Caco-2 (cell line): ENCODE data around the gene TSKS. TPM values are rescaled to one million over a fixed set of nuclear protein-coding genes. Genes with fewer than 3 reads are reported as not detected.

Source experiments
- BruUV-seq: library from RNA; stranded (reverse); fragments of 400-500 nt; replicated peaks from 2 replicates; lab custom pipeline; 2021; lab: Mats Ljungman, UMichigan
- CTCF ChIA-PET: fragments of 300-600 bp; sonication (Branson Sonifier 250); formaldehyde crosslinking; loops from one replicate; lab custom pipeline; 2022; ENCODE audit warnings: antibody characterized with exemption; lab: Charles Lee
- POLR2A ChIA-PET: fragments of 300-600 bp; sonication (Branson Sonifier 250); formaldehyde crosslinking; loops from one replicate; lab custom pipeline; 2022; ENCODE audit warnings: antibody characterized with exemption; lab: Charles Lee
- DNase-seq, 2 experiments: peaks; one replicate each; pipeline versions ENCODE4 v3.0.0 to v3.0.0-alpha.2; 2020 to 2022
- H3K27me3 ChIP-seq: replicated peaks from 2 replicates; pipeline ENCODE4 v1.6.0; 2011; ENCODE audit warnings: low read length; ENCODE audit not compliant: control insufficient read depth, insufficient read depth
- H3K36me3 ChIP-seq: 2 replicates; pipeline ENCODE4 v1.5.1; 2011; ENCODE audit warnings: low read length; ENCODE audit not compliant: control insufficient read depth, insufficient read depth
- H3K4me1 ChIP-seq: fragments of 250-450 bp; sonication (Bioruptor Pico); 2 replicates; pipeline ENCODE4 v1.5.1; 2020; ENCODE audit warnings: mild to moderate bottlenecking
- H3K4me3 ChIP-seq: 2 replicates; pipeline ENCODE4 v1.5.1; 2011; ENCODE audit warnings: low read depth, mild to moderate bottlenecking, control low read depth, low read length
- H3K9me3 ChIP-seq: fragments of 250-450 bp; sonication (Bioruptor Pico); 2 replicates; pipeline ENCODE4 v1.5.1; 2020; ENCODE audit warnings: mild to moderate bottlenecking, moderate library complexity
- H3K27ac Mint-ChIP-seq: one replicate; pipeline ENCODE4 v1.8.0; 2022; ENCODE audit warnings: mixed read lengths; ENCODE audit not compliant: unreplicated experiment
- H3K27me3 Mint-ChIP-seq: one replicate; pipeline ENCODE4 v1.8.0; 2022; ENCODE audit warnings: mixed read lengths; ENCODE audit not compliant: insufficient read depth, unreplicated experiment
- H3K36me3 Mint-ChIP-seq: one replicate; pipeline ENCODE4 v1.8.0; 2022; ENCODE audit warnings: mild to moderate bottlenecking, mixed read lengths; ENCODE audit not compliant: insufficient read depth, unreplicated experiment
- H3K4me1 Mint-ChIP-seq: one replicate; pipeline ENCODE4 v1.8.0; 2022; ENCODE audit warnings: low read depth, mixed read lengths; ENCODE audit not compliant: unreplicated experiment
- H3K4me3 Mint-ChIP-seq: one replicate; pipeline ENCODE4 v1.8.0; 2022; ENCODE audit warnings: mild to moderate bottlenecking, moderate library complexity, mixed read lengths; ENCODE audit not compliant: unreplicated experiment
- H3K9me3 Mint-ChIP-seq: one replicate; pipeline ENCODE4 v1.8.0; 2022; ENCODE audit warnings: mixed read lengths; ENCODE audit not compliant: unreplicated experiment
- intact Hi-C: fragments of 100-400 bp; cut with micrococcal nuclease; formaldehyde crosslinking; loops from one replicate; pipeline ENCODE4 v1.10.0; 2022; ENCODE audit not compliant: unreplicated experiment
- total RNA-seq: library from RNA; stranded (reverse); gene quantifications from 2 replicates; pipeline ENCODE4 v1.2.3, GENCODE V29; 2022
- TF ChIP-seq, protein P1 (sequence below), 2 experiments: fragments of 200-600 bp in 1 of 2; IDR thresholded peaks; 1 replicate in 1 of 2; 2 replicates in 1 of 2; pipeline versions ENCODE4 v1.5.1 to v1.8.0; 2011 to 2022; ENCODE audit warnings: antibody characterized with exemption in 1 of 2, control low read depth in 1 of 2, inconsistent platforms in 1 of 2, low read depth in 1 of 2, low read length in 1 of 2, mild to moderate bottlenecking in 1 of 2, moderate library complexity in 1 of 2; ENCODE audit not compliant: insufficient read depth in 1 of 2, severe bottlenecking in 1 of 2, unreplicated experiment in 1 of 2

TSKS gene
- total RNA-seq, 1 experiment from 2014 or later: not detected

DNA sequence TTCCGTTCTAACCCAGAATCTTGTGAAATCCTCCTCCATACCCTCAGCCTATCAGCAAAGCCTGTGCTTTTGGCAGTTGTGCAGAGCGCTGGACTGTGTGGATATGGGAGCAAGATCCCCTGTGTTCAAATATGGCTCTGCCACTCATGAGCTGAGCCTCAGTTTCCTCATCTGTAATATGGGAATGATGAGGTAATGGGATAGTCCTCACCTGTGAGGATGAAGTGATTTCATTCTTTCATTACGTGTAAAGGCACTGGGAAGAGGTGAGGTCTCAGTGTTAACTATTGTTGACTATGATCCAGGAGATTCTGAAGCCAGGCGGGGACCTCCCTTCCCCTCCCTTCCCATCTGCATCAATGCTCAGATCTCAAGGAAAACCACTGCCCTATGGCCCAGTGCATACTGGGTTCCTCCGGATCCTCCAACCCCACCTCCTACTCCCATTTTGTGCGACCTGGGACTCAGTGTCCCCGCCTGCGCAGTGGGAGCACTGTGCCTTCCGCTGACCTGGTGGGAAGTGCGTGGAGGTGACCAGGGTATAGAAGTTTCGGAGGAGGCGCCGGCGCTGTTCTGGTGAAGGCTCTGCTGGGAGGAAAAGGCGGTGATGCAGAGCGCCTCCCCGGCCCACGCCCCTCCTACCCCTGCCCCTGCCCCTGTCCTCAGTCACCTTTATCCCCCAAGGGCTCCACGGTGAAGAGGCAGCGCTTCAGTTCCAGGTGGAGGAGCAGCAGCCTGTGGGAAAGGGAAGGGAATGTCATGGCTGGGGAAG is 45.0 kb upstream of the TSKS start:
- POLR2A ChIA-PET: interaction anchor here (0.6 kb wide), 2 partner anchors 109 to 122 kb away, joined by 4 read pairs; no protein-coding TSS in a partner anchor
- no peak for DNase-seq
- H3K27ac Mint-ChIP-seq: peak overlapping the region; percentile 63
- BruUV-seq: no TSS peak
- H3K27me3 ChIP-seq: no peaks in the 10 kb centered on the region
- peak overlapping the region; percentile 91 for H3K4me3 Mint-ChIP-seq
- no peaks in the 10 kb centered on the region for H3K9me3 ChIP-seq
- H3K27me3 Mint-ChIP-seq: no peaks in the 10 kb centered on the region
- peak overlapping the region; percentile 85 for H3K4me3 ChIP-seq
- no peaks in the 10 kb centered on the region for H3K4me1 Mint-ChIP-seq
- no peaks in the 10 kb centered on the region for H3K36me3 ChIP-seq
- peaks cover 42% of the 10 kb centered on the region for H3K36me3 Mint-ChIP-seq
- TF ChIP-seq, protein P1, sequence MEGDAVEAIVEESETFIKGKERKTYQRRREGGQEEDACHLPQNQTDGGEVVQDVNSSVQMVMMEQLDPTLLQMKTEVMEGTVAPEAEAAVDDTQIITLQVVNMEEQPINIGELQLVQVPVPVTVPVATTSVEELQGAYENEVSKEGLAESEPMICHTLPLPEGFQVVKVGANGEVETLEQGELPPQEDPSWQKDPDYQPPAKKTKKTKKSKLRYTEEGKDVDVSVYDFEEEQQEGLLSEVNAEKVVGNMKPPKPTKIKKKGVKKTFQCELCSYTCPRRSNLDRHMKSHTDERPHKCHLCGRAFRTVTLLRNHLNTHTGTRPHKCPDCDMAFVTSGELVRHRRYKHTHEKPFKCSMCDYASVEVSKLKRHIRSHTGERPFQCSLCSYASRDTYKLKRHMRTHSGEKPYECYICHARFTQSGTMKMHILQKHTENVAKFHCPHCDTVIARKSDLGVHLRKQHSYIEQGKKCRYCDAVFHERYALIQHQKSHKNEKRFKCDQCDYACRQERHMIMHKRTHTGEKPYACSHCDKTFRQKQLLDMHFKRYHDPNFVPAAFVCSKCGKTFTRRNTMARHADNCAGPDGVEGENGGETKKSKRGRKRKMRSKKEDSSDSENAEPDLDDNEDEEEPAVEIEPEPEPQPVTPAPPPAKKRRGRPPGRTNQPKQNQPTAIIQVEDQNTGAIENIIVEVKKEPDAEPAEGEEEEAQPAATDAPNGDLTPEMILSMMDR (IDR thresholded peaks at IDR 0.05; ENCODE audit: insufficient read depth in 1 of 2, low read depth in 1 of 2, low read length in 1 of 2, severe bottlenecking in 1 of 2, unreplicated experiment in 1 of 2): no peak
- CTCF ChIA-PET: interaction anchor here (0.6 kb wide), 2 partner anchors 40 to 592 kb away, joined by 3 read pairs; no protein-coding TSS in a partner anchor
- H3K9me3 Mint-ChIP-seq: no peaks in the 10 kb centered on the region
- intact Hi-C loops: no loop called here
- peaks cover 5% of the 10 kb centered on the region; the same call in 1 of the 2 replicates for H3K4me1 ChIP-seq

DNA sequence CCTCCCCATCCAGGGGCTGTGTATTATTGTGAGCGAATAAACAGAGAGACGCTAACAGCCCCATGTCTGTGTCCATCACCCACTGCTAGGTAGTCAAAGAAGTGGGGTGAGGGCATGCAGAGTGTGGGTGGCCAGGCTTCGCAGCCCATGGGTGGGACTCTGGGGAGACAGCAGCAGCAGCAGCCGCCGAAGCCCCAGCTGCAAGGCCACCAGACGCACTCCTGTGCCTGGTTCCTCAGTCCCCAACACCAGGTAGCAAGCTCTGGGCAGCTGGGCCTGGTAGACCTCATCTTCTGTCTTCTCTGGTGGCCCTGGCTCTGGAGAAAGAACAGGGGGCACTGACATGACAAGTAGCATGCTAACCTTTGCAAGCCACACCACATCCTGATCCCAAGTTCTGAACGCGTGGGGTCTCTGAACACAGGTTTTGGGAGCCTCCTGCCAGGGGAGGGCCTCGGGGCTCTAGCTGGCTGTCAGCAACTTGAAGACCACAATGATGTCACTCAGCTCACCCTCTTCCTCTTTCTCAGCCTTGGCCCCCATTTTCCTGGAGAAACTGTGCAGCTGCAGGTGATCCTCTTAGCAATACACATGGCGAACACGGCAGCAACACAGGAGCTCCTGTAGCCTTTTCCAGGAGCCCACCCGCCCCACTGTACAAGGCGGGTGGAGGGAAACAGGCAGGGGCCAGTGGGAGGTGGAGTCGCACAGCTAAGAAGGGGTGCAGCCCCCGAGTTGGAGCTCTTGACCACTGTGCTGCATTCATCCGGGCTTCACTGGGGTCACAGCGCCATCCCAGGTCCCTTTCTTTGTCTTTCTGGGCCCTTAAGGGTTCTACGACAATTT is 44.2 kb upstream of the TSKS start:
- no peak for DNase-seq
- ChIA-PET POLR2A (interaction anchor here (0.6 kb wide), 1 partner anchor 109 kb away, joined by 4 read pairs; no protein-coding TSS in a partner anchor), CTCF (no interaction called here)
- Histone ChIP-seq H3K36me3 (no peaks in the 10 kb centered on the region; the same call in 1 of the 2 replicates), H3K4me3 (no peak overlapping the region), H3K9me3 (no peaks in the 10 kb centered on the region), H3K4me1 (peaks cover 5% of the 10 kb centered on the region; the same call in 1 of the 2 replicates), H3K27me3 (no peaks in the 10 kb centered on the region)
- Mint-ChIP-seq H3K4me1 (no peaks in the 10 kb centered on the region), H3K27ac (peak overlapping the region; percentile 63), H3K9me3 (no peaks in the 10 kb centered on the region), H3K36me3 (peaks cover 43% of the 10 kb centered on the region), H3K4me3 (no peak overlapping the region), H3K27me3 (no peaks in the 10 kb centered on the region)
- TF ChIP-seq, protein P1 (IDR thresholded peaks at IDR 0.05; ENCODE audit: insufficient read depth in 1 of 2, low read depth in 1 of 2, low read length in 1 of 2, severe bottlenecking in 1 of 2, unreplicated experiment in 1 of 2): no peak
- no TSS peak for BruUV-seq
- intact Hi-C loops: no loop called here

DNA sequence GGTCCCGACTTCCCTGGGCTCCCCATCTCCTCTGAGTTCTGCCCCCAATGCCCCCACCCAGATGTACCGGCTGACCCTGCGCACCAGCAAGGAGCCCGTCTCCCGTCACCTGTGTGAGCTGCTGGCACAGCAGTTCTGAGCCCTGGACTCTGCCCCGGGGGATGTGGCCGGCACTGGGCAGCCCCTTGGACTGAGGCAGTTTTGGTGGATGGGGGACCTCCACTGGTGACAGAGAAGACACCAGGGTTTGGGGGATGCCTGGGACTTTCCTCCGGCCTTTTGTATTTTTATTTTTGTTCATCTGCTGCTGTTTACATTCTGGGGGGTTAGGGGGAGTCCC is 43.5 kb upstream of the TSKS start:
- intact Hi-C loops: no loop called here
- H3K36me3 ChIP-seq: no peaks in the 10 kb centered on the region; the same call in 1 of the 2 replicates
- Mint-ChIP-seq H3K27ac (no peak overlapping the region), H3K4me3 (no peak overlapping the region), H3K9me3 (no peaks in the 10 kb centered on the region), H3K4me1 (no peaks in the 10 kb centered on the region), H3K27me3 (no peaks in the 10 kb centered on the region), H3K36me3 (peaks cover 43% of the 10 kb centered on the region)
- ChIA-PET CTCF (no interaction called here), POLR2A (no interaction called here)
- no peak overlapping the region for H3K4me3 ChIP-seq
- no peaks in the 10 kb centered on the region for H3K9me3 ChIP-seq
- TF ChIP-seq, protein P1 (IDR thresholded peaks at IDR 0.05; ENCODE audit: insufficient read depth in 1 of 2, low read depth in 1 of 2, low read length in 1 of 2, severe bottlenecking in 1 of 2, unreplicated experiment in 1 of 2): no peak
- BruUV-seq: no TSS peak
- peaks cover 5% of the 10 kb centered on the region; the same call in 1 of the 2 replicates for H3K4me1 ChIP-seq
- DNase-seq: no peak
- H3K27me3 ChIP-seq: no peaks in the 10 kb centered on the region
